ENCODE measurements around the gene FILIP1L. TPM values are rescaled to one million over a fixed set of nuclear protein-coding genes. Genes with fewer than 3 reads are reported as not detected.

The FILIP1L gene
- total and polyA plus RNA-seq, 2 of the 13 experiments (the other 11 are each of a cell fraction or from before 2014, with no cell fraction given): 8.1 to 187 TPM

DNA sequence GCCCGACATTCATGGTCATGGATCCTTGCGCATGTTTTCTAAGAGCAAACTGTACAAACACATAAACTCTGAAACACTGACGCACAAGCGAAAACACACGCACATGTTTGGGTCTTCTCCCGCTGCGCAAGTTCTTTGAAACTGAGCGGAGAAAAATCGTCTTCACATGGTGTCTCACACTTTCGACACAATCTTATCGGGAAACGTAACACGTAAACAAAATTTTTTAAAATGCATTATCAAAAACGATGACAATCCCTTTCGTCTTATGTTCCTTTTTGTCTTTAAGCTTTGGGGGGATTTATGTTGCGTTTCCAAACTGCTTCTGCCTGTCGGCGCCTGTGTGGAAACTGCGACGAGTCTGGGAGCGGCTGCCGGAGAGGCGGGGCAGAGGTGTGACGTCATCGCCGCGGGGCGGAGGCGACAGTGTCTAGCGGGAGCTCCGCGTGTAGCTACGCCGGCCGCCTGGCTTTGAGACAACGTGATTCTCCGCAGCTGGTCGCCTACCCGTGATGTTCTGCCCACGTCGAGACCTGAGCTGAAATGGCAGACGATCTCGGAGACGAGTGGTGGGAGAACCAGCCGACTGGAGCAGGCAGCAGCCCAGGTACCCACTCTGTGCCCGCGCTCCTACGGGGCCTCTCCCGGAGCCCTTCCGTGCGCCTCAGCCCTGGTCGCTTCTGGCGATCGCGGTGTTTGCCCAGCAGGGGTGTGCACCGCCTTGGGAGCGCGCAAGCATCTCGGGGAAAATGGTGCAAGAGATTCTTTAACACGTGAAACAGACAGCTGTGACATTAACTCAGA lies 296.7 kb downstream of the FILIP1L start, which contains the start of gene CMSS1 (continued):
- peak; percentile 70 for TF ChIP-seq IKZF5 (CRISPR knock-in tag; IDR thresholded peaks at IDR 0.05)
- peak; percentile 92; the same call in 1 of the 2 replicates for TF ChIP-seq KMT2A (CRISPR knock-in tag; IDR thresholded peaks at IDR 0.05)
- TF ChIP-seq ZNF816 (CRISPR knock-in tag; IDR thresholded peaks at IDR 0.05; ENCODE audit: borderline replicate concordance): peak; percentile 62; the same call in 1 of the 2 replicates
- TF ChIP-seq ZMYM3 (CRISPR knock-in tag; IDR thresholded peaks at IDR 0.05): no peak; the same call in 1 of the 2 replicates
- TF ChIP-seq ZNF232 (CRISPR knock-in tag; IDR thresholded peaks at IDR 0.05; ENCODE audit: borderline replicate concordance): no peak
- TF ChIP-seq THAP11 (CRISPR knock-in tag; IDR thresholded peaks at IDR 0.05): peak; percentile 87
- TF ChIP-seq ZFYVE20 (CRISPR knock-in tag; IDR thresholded peaks at IDR 0.05; ENCODE audit: borderline replicate concordance, low read depth): no peak
- TF ChIP-seq TOE1 (CRISPR knock-in tag; IDR thresholded peaks at IDR 0.05): no peak
- peak; percentile 90 for TF ChIP-seq FOXJ3 (CRISPR knock-in tag; IDR thresholded peaks at IDR 0.05; ENCODE audit: borderline replicate concordance)
- peak; percentile 89 for TF ChIP-seq SP4 (CRISPR knock-in tag; IDR thresholded peaks at IDR 0.05)
- no peak for TF ChIP-seq THYN1 (CRISPR knock-in tag; IDR thresholded peaks at IDR 0.05; ENCODE audit: borderline replicate concordance, low read depth)
- no peak for TF ChIP-seq NFKBIZ (CRISPR knock-in tag; IDR thresholded peaks at IDR 0.05)
- TF ChIP-seq ZNF567 (CRISPR knock-in tag; IDR thresholded peaks at IDR 0.05; ENCODE audit: borderline replicate concordance): no peak; the same call in 1 of the 2 replicates
- no peak for TF ChIP-seq ZNF337 (CRISPR knock-in tag; IDR thresholded peaks at IDR 0.05; ENCODE audit: borderline replicate concordance, low read depth)
- TF ChIP-seq SPEN (CRISPR knock-in tag; IDR thresholded peaks at IDR 0.05; ENCODE audit: low read depth): peak; percentile 89
- no peak for TF ChIP-seq ZNF496 (CRISPR knock-in tag; IDR thresholded peaks at IDR 0.05; ENCODE audit: insufficient replicate concordance)
- TF ChIP-seq, protein P1, sequence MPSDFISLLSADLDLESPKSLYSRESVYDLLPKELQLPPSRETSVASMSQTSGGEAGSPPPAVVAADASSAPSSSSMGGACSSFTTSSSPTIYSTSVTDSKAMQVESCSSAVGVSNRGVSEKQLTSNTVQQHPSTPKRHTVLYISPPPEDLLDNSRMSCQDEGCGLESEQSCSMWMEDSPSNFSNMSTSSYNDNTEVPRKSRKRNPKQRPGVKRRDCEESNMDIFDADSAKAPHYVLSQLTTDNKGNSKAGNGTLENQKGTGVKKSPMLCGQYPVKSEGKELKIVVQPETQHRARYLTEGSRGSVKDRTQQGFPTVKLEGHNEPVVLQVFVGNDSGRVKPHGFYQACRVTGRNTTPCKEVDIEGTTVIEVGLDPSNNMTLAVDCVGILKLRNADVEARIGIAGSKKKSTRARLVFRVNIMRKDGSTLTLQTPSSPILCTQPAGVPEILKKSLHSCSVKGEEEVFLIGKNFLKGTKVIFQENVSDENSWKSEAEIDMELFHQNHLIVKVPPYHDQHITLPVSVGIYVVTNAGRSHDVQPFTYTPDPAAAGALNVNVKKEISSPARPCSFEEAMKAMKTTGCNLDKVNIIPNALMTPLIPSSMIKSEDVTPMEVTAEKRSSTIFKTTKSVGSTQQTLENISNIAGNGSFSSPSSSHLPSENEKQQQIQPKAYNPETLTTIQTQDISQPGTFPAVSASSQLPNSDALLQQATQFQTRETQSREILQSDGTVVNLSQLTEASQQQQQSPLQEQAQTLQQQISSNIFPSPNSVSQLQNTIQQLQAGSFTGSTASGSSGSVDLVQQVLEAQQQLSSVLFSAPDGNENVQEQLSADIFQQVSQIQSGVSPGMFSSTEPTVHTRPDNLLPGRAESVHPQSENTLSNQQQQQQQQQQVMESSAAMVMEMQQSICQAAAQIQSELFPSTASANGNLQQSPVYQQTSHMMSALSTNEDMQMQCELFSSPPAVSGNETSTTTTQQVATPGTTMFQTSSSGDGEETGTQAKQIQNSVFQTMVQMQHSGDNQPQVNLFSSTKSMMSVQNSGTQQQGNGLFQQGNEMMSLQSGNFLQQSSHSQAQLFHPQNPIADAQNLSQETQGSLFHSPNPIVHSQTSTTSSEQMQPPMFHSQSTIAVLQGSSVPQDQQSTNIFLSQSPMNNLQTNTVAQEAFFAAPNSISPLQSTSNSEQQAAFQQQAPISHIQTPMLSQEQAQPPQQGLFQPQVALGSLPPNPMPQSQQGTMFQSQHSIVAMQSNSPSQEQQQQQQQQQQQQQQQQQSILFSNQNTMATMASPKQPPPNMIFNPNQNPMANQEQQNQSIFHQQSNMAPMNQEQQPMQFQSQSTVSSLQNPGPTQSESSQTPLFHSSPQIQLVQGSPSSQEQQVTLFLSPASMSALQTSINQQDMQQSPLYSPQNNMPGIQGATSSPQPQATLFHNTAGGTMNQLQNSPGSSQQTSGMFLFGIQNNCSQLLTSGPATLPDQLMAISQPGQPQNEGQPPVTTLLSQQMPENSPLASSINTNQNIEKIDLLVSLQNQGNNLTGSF (CRISPR knock-in tag; IDR thresholded peaks at IDR 0.05): no peak
- 0 out of 2 replicates have a peak, but pooled peaks have one; percentile 21 for TF ChIP-seq CHD2 (IDR thresholded peaks at IDR 0.05; ENCODE audit: low read depth, low read length)
- 0 out of 2 replicates have a peak, but pooled peaks have one; percentile 34 for TF ChIP-seq LBX2 (CRISPR knock-in tag; IDR thresholded peaks at IDR 0.05; ENCODE audit: borderline replicate concordance)

Measured in HepG2 (cell line).